Measurements from ENCODE around the gene RAB7A.
"Not testable (repeated sequence)": the region's sequence is repeated elsewhere in the genome, so short reads cannot be mapped to it uniquely, and the experiment has no call there.

RAB7A gene

DNA sequence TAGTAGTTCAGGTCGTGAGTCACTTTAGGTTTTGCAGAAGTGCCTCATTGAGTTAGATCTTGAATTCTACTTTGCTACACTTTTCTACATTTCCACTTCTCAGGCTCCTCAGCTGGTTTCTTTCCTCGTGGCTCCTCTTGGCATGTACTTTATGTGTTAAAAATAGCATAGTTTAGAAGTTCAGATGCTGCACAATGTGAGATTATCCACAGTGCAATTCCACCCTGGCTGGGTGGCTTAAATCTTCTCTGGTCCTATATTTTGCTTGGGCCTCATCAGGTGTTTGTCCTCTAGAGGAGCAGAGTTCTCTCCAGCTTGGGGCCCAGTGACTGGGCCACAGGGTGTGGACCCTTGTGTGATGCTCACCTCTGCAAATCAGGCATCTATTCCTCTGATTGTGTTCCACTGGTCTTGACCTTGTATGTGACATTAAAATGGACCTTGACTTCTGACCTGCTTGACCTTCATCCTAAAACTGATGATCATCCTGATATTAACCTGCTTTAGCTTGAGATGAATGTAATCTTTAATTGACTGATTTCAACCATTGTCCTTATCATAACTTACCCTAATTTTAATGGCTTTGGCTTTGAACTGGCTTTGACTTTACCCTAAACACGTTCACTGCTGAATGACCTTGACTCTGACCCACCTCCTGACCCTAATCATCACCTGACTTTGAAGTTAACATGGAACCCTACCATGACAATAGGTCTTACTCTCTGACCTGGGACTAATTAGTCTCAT lies 89.5 kb downstream of the RAB7A start:
- no peak for DNase-seq (ENCODE audit: low spot score)

- no peak for DNase-seq (ENCODE audit: low spot score)
These were observed 92.3 kb downstream of the RAB7A start for GRCh38 chr3:128818186-128818787.

GRCh38 chr3:128820252-128820839 lies 94.4 kb downstream of the RAB7A start:
- no peak for DNase-seq (ENCODE audit: low spot score)

DNA sequence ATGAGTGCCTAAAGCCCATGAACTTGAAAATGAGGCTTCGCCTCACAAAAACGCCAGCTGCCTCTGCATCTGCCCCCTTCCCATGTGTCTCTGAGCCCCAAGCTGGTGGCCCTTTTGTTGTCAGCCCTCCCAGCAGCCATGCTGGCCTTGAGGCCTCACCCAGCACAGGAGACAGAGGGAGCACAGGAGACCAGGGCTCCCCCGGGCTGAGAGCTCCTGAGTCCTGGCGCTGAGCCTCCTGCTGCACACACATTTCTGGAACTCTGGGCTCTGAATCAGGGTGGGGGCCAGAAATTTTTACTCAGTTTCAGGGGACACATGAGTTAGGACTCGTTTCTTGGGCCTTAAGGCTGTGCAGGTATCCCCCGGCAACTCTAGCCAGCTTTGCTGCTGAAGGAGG lies 97.0 kb downstream of the RAB7A start:
- DNase-seq (ENCODE audit: low spot score): no peak

DNA sequence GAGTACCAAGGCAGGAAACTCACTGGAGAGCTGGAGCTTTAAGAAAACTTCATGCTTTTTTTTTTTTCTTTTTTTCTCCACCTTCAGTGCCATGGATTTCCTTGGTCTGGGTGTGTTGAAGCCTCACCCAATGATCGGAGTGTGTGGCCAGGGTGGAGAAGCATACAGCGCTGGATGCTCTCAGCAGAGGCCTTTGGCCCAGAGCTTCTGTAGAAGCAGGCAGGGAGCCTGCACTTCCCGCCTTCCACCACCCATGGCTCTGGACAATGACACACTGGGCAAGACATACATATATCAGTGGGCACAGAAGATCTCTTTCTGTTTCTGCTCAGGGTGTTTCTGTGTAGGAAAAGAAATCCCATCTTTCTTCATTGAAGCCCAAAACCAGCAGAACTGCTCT lies 97.6 kb downstream of the RAB7A start:
- no peak for DNase-seq (ENCODE audit: low spot score)

DNA sequence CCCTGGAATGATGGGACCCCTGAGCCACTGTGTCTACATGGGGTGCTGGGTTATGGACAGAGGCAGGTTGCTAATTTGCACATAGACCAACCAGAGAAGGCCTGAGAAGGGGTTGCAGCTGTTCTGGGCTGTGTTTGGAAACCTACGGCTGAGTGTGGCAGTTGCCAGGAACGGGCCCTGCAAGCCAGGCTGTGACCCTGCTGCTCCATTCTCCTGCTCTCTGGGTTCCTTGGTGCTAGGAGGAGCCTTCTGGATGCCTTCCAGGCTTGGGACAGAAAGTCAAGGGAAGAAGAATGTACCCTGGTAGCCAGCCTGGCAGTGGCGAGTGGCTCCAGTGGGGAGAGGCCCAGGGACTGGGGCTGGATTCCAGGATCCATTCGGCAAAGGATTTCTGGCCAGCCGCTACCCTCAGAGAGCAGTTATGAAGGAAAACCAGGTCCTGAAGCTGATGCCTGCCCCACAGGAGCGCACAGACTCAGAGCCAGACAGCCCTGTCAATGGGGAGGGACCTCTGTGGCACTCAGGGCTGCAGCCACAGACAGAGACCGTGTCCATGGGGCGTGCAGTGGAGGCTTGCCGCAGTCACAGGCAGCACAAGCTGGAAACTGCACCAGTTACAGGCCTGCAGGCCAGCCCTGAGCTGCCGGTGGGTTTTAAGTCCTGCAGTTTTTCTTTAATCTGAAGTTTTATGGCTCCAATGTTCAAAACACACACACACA lies 98.3 kb downstream of the RAB7A start:
- DNase-seq (ENCODE audit: low spot score): no peak

GRCh38 chr3:128825117-128825725 lies 99.2 kb downstream of the RAB7A start:
- DNase-seq (ENCODE audit: low spot score): no peak

DNA sequence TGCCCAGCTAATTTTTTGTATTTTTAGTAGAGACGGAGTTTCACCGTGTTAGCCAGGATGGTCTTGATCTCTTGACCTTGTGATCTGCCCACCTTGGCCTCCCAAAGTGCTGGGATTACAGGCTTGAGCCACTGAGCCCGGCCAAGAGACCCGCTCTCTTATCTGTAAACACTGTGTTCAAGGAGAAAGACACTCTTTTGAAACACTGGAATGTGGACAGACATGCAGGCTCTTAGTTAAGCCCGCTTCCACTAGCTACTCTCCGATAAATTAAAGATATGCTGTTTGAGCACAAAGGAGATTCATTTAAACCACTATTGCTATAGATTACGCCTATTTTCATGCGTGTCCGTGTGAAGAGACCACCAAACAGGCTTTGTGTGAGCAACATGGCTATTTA lies 103.1 kb downstream of the RAB7A start:
- DNase-seq (ENCODE audit: low spot score): not testable (repeated sequence)

DNA sequence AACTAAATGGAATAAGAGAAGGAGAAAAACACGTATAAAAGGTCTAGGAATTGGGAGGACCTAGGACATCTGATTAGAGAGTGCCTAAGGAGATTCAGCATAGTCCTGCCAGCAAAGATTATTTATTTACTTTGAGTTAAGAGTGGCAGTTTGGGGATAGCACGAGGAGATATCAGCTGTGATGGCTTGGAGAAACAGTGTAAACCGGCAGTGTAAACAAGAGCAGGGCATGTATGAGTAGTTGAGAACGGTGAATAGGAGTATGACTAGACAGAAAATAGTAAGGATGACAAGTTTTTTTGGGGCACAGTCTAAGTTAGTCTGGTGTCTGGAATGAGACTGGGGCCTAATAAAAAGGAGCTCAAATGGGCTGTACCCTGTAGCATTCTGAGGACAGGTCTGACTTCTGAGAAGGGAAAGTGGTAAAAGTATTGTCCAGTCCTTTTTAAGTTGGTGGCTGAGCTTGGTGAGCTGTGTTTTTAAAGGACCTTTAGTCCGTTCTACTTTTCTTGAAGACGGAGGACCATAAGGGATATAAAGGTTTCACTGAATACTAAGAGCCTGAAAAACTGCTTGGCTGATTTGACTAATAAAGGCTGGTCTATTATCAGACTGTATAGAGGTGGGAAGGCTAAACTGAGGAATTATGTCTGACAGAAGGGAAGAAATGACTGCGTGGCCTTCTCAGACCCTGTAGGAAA lies 104.1 kb downstream of the RAB7A start:
- not testable (repeated sequence) for DNase-seq (ENCODE audit: low spot score)

DNA sequence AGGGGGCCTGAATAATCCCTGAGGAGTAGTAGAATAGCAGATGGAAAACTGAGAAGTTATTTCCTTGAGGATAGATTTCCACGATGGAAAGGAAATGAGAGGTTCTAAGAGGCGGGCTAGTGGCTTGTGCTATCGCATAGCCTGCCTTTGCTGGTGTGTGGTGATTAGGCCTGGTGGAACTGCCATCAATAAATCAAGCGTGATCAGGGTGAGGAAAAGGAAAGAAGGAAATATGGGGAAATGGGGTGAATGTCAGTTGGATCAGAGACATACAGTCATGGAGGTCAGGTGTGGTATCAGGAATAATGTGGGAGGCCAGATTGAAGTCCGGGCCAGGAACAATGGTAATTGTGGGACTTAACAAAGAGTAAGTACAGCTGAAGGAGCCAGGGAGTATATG lies 104.8 kb downstream of the RAB7A start:
- DNase-seq (ENCODE audit: low spot score): not testable (repeated sequence)

DNA sequence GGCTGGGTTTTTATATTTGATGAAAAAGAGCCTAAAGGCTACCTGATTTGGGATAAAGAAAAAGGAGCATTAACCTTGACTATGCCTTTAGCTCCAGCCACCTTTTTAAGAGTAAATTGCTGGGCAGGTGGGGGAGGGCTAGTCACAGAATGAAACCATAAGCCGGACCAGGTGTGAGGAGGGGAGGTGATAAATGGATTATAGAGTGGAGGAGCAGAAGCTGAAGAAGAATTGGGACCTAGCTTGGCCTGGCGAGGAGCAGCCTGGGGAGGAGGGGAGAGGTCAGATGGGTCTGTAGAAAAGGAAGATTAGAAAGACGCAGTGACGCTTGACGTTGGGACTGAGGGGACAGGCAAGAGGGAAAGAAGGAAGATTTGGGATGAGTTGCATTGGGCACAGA lies 107.0 kb downstream of the RAB7A start:
- not testable (repeated sequence) for DNase-seq (ENCODE audit: low spot score)

GRCh38 chr3:128835096-128835495 lies 109.1 kb downstream of the RAB7A start:
- no peak for DNase-seq (ENCODE audit: low spot score)

- no peak for DNase-seq (ENCODE audit: low spot score)
These were observed 116.2 kb downstream of the RAB7A start for GRCh38 chr3:128841926-128842920.

DNA sequence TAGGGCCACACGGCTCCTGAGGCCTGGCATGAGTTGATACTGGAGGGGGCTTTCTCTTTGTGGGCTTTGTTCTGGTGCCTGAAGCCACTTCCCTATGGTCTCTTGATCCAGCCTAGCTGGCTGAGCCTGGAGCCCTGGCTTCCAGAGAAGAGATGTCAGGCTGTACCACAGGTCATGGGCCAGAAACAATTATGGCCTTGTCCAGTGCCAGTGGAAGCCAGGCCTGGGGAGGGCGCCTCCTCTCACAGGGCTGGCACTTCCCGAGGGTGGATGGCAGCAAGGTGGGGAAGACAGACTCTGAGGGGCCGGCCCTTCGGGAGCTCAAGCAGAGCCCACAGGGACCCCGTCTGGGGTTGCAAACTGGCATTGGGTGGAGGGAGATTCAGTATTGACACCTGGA lies 118.5 kb downstream of the RAB7A start:
- DNase-seq (ENCODE audit: low spot score): no peak

DNA sequence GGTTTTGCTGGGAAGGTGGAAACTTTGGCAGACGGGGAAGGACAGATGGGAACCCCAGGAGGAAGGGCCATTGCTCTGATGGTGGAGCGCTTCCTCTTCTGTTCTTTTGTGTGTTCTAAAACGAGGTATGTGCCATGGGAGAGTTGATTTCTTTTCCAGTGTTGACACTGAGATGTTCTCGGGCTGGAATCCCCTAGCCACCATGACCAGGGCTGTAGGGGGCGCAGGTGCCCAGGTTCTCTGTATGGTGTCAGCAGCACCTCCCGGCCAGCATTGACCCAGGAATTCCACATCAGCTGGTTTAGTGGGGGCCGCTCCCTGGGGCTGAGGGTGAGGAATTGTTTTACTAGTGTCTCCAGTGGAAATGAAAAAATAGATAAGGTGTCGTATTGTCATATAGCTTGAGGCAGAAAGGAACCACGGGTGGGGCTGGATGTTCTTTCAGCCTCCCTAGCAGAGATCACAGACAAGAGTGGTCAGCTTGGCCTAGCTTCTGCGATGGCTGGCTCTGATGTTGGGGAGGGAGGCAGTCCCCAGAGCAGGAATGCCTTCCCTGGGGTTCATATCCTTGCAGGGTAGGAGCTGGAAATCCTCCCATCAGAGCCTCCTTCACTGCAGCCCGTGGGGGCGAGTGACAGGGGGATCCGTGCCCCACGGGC lies 119.3 kb downstream of the RAB7A start:
- DNase-seq (ENCODE audit: low spot score): no peak

GRCh38 chr3:128845778-128846485 lies 119.9 kb downstream of the RAB7A start:
- peak; percentile 86 for DNase-seq (ENCODE audit: low spot score)

DNA sequence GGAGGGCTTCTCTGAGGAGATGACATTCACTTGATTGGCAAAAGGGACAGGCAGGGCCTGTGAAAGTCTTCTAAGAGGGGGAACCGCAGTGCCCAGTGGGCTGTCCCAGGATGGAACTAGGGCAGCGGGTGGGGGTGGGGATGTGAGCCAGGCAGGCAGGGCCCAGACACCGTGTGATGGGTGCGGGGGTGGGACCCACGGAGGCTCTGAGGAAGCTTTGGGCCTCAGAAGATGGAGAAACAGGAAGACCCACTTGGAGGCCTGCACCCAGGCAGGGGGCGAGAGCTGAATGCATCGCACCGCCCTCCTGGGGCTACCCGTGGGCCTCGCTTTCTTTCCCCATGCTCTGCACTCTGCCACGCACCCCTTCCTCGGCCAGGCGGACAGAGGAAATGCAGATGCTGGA lies 120.5 kb downstream of the RAB7A start:
- no peak for DNase-seq (ENCODE audit: low spot score)

DNA sequence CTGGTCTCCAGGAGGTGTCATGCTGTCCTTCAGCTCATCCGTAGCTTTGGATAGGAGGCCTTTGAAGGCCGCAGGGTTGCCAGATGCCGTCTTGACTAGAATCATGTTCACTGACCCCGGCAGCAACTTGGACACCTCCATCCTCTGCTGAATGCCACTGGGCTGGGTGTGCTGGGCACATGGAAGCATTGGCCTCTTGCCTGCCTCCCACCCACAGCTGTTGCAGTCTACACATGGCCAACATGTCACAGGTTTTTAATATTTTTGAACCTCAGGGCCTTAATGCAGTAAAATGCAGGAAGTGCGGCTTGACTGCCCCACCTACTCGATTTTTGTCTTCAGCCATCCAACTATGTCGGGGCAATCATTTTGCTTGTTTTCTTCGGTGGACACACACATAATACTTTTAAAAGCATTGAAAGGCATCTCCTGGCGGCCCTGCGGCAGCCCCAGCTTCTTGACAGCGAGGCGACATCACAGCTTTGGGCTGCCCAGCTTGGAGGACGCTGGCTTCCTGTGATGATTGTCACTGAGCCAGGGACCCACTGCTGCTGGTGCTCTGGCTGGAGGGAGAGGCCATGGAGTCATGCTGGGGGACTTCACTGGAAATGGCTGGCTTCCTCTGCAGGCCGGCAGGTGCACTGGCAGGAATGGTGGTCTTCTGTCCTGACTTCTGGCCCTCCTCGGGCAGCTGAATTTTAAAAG lies 121.8 kb downstream of the RAB7A start:
- DNase-seq (ENCODE audit: low spot score): no peak

- no peak for DNase-seq (ENCODE audit: low spot score)
These were observed 123.0 kb downstream of the RAB7A start for GRCh38 chr3:128848936-128849335.
